Measurements from ENCODE around the gene AEBP1.

The AEBP1 gene

GRCh38 chr7:44103923-44104859 lies at the start of gene AEBP1:
Gene AEBP1 (plus strand): TSS chr7:44104345. CDS start chr7:44104666, 321 bp downstream.
- DNase-seq (ENCODE audit: low read depth) = no peak

GRCh38 chr7:44056681-44057080 lies 47.5 kb upstream of the AEBP1 start:
- DNase-seq (ENCODE audit: low read depth) = no peak

GRCh38 chr7:44057181-44057848 lies 46.8 kb upstream of the AEBP1 start:
- DNase-seq (ENCODE audit: low read depth) = no peak

GRCh38 chr7:44057849-44058758 lies 46.0 kb upstream of the AEBP1 start:
- no peak for DNase-seq (ENCODE audit: low read depth)

- no peak for DNase-seq (ENCODE audit: low read depth)
Observed at GRCh38 chr7:44058759-44059218, 45.4 kb upstream of the AEBP1 start.

GRCh38 chr7:44059219-44060090 lies 44.7 kb upstream of the AEBP1 start:
- DNase-seq (ENCODE audit: low read depth) = no peak

- DNase-seq (ENCODE audit: low read depth) = no peak
Observed at GRCh38 chr7:44060091-44060947, 43.8 kb upstream of the AEBP1 start.

GRCh38 chr7:44060948-44061644 lies 43.0 kb upstream of the AEBP1 start:
- no peak for DNase-seq (ENCODE audit: low read depth)

- DNase-seq (ENCODE audit: low read depth) = no peak
Observed at GRCh38 chr7:44061645-44062179, 42.4 kb upstream of the AEBP1 start.

GRCh38 chr7:44062180-44062902 lies 41.8 kb upstream of the AEBP1 start:
- DNase-seq (ENCODE audit: low read depth) = no peak

- no peak for DNase-seq (ENCODE audit: low read depth)
Observed at GRCh38 chr7:44062903-44063295, 41.2 kb upstream of the AEBP1 start.

- no peak for DNase-seq (ENCODE audit: low read depth)
Observed at GRCh38 chr7:44063547-44063893, 40.6 kb upstream of the AEBP1 start.

- no peak for DNase-seq (ENCODE audit: low read depth)
Observed at GRCh38 chr7:44063894-44064651, 40.1 kb upstream of the AEBP1 start.

GRCh38 chr7:44064791-44065430 lies 39.2 kb upstream of the AEBP1 start:
- no peak for DNase-seq (ENCODE audit: low read depth)

GRCh38 chr7:44065431-44066110 lies 38.6 kb upstream of the AEBP1 start, which contains the start of gene PGAM2:
Gene PGAM2 (minus strand): TSS chr7:44065567. CDS start chr7:44065529, 38 bp downstream.
- DNase-seq (ENCODE audit: low read depth) = no peak

- DNase-seq (ENCODE audit: low read depth) = no peak
Observed at GRCh38 chr7:44066111-44066460, 38.1 kb upstream of the AEBP1 start.

All from CMK (cell line).